ENCODE measurements around the gene RAD51B.

DNA sequence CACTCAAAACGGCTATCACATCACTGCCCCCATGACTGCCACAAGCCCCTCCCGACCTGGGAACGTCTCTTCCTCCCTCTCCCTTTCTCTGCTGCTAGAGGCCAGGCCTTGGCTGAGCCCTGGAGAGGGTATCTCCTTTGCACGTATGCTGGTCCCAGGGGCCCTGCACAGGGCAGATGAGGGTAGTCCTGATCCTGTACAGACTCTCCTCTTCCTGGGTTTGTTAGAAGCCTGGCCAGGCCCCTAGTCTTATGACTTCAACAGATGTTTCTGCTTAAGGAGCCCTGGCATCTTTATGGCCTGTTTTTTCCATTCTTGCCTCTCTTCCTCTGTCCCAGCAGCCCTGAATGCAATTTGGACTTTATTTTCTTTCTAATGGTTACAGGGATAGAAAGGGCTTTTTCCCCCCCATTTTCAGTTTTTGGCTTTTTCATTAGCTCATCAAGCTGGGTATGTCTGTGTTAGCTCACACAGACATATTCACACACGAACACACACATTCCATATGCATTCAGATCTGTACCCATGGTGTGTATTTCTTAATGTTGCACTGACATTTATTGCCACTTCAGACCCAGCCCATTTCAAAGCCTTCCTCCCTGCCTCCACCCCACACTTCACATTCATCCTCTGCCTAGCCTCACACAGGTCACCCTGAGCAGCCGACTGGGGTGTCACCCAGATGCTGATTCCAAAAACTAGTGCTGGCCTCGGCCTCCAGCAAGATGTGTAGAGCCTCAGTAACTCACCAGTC, 770.0 kb downstream of the RAD51B start:
- TF ChIP-seq CTCF (IDR thresholded peaks at IDR 0.05) (no peak), TCF7L2 (IDR thresholded peaks at IDR 0.05; ENCODE audit: low read depth, low read length) (no peak), SIN3A (IDR thresholded peaks at IDR 0.05; ENCODE audit: borderline replicate concordance, insufficient read depth, low read depth, low read length) (no peak)
- TF ChIP-seq, protein P1, sequence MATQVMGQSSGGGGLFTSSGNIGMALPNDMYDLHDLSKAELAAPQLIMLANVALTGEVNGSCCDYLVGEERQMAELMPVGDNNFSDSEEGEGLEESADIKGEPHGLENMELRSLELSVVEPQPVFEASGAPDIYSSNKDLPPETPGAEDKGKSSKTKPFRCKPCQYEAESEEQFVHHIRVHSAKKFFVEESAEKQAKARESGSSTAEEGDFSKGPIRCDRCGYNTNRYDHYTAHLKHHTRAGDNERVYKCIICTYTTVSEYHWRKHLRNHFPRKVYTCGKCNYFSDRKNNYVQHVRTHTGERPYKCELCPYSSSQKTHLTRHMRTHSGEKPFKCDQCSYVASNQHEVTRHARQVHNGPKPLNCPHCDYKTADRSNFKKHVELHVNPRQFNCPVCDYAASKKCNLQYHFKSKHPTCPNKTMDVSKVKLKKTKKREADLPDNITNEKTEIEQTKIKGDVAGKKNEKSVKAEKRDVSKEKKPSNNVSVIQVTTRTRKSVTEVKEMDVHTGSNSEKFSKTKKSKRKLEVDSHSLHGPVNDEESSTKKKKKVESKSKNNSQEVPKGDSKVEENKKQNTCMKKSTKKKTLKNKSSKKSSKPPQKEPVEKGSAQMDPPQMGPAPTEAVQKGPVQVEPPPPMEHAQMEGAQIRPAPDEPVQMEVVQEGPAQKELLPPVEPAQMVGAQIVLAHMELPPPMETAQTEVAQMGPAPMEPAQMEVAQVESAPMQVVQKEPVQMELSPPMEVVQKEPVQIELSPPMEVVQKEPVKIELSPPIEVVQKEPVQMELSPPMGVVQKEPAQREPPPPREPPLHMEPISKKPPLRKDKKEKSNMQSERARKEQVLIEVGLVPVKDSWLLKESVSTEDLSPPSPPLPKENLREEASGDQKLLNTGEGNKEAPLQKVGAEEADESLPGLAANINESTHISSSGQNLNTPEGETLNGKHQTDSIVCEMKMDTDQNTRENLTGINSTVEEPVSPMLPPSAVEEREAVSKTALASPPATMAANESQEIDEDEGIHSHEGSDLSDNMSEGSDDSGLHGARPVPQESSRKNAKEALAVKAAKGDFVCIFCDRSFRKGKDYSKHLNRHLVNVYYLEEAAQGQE (IDR thresholded peaks at IDR 0.05; ENCODE audit: insufficient read depth in 1 of 2, low read depth in 2 of 2, low read length in 1 of 2) = no peak
